Keratinocyte (primary cell): ENCODE measurements around the gene SNCAIP. TPM values are rescaled to one million over a fixed set of nuclear protein-coding genes. Genes with fewer than 3 reads are reported as not detected.

Experiments used
- DNase-seq: peaks from one replicate; pipeline ENCODE4 v3.0.0-alpha.2; 2011; ENCODE audit warnings: low read depth, missing footprints, low spot score
- FAIRE-seq: peaks from 2 replicates; lab custom pipeline; 2011; peaks lifted over from hg19 to GRCh38; lab: Jason Lieb, UNC
- H2AFZ ChIP-seq: 2 replicates; pipeline ENCODE4 v1.6.0; 2012; ENCODE audit warnings: low read length, control low read depth, inconsistent platforms; ENCODE audit not compliant: control insufficient read depth
- H3K27ac ChIP-seq: 2 replicates; pipeline ENCODE4 v1.5.1; 2011; ENCODE audit warnings: low read length; ENCODE audit not compliant: control insufficient read depth, insufficient read depth
- H3K27me3 ChIP-seq: 3 replicates; pipeline ENCODE4 v1.6.0; 2011; ENCODE audit warnings: low read length; ENCODE audit not compliant: control insufficient read depth, insufficient read depth; ENCODE audit errors: extremely low read depth
- H3K36me3 ChIP-seq, 2 experiments: 2 replicates in 1 of 2; 3 replicates in 1 of 2; pipeline ENCODE4 v1.5.1; 2011; ENCODE audit warnings: low read length in 2 of 2, mild to moderate bottlenecking in 1 of 2; ENCODE audit not compliant: control insufficient read depth in 2 of 2, insufficient read depth in 2 of 2; ENCODE audit errors: extremely low read depth in 1 of 2
- H3K4me1 ChIP-seq: 3 replicates; pipeline ENCODE4 v1.5.1; 2011; ENCODE audit warnings: low read length; ENCODE audit not compliant: control insufficient read depth, insufficient read depth; ENCODE audit errors: extremely low read depth
- H3K4me2 ChIP-seq: 3 replicates; pipeline ENCODE4 v1.6.0; 2011; ENCODE audit warnings: low read depth, low read length; ENCODE audit not compliant: control insufficient read depth, insufficient read depth; ENCODE audit errors: extremely low read depth
- H3K4me3 ChIP-seq, 3 experiments: fragments of 200-600 bp in 1 of 3; sonication (generic) in 1 of 3; 2 replicates in 2 of 3; 3 replicates in 1 of 3; pipeline ENCODE4 v1.5.1; 2011 to 2016; ENCODE audit warnings: low read length in 3 of 3, mild to moderate bottlenecking in 3 of 3, control low read depth in 2 of 3, inconsistent platforms in 1 of 3, low read depth in 1 of 3, mixed read lengths in 1 of 3, mixed run types in 1 of 3, moderate library complexity in 1 of 3; ENCODE audit not compliant: control insufficient read depth in 2 of 3, insufficient read depth in 2 of 3; ENCODE audit errors: extremely low read depth in 1 of 3
- H3K79me2 ChIP-seq: 2 replicates; pipeline ENCODE4 v1.6.0; 2012; ENCODE audit warnings: low read length; ENCODE audit not compliant: control insufficient read depth, insufficient read depth
- H3K9ac ChIP-seq: 3 replicates; pipeline ENCODE4 v1.6.0; 2011; ENCODE audit warnings: low read length; ENCODE audit not compliant: control insufficient read depth, insufficient read depth; ENCODE audit errors: extremely low read depth
- H3K9me1 ChIP-seq: 3 replicates; pipeline ENCODE4 v1.6.0; 2011; ENCODE audit warnings: low read length; ENCODE audit not compliant: control insufficient read depth, insufficient read depth; ENCODE audit errors: extremely low read depth
- H3K9me3 ChIP-seq: 2 replicates; pipeline ENCODE4 v1.5.1; 2012; ENCODE audit warnings: low read depth, low read length; ENCODE audit not compliant: control insufficient read depth
- H4K20me1 ChIP-seq: 3 replicates; pipeline ENCODE4 v1.6.0; 2011; ENCODE audit warnings: low read length; ENCODE audit not compliant: control insufficient read depth, insufficient read depth; ENCODE audit errors: extremely low read depth
- EZH2 ChIP-seq: IDR thresholded peaks from one replicate; pipeline ENCODE4 v1.6.1; 2012; ENCODE audit warnings: inconsistent platforms, mild to moderate bottlenecking, low read length, moderate library complexity
- dilution Hi-C: fragments of 300-500 bp; cut with MboI; formaldehyde crosslinking; loops from one replicate; pipeline ENCODE4 v1.7.0; 2020; ENCODE audit warnings: low sequenced_read_pairs; ENCODE audit not compliant: extremely low pct_ligation_motif_present
- polyA plus RNA-seq, 5 experiments: library from polyadenylated mRNA; depleted of rRNA in 3 of 5; stranded (reverse) in 3 of 5; stranded (forward) in 1 of 5; unstranded in 1 of 5; fragments of >200 nt; gene quantifications; 1 replicate in 1 of 5; 2 replicates in 3 of 5; 3 replicates in 1 of 5; pipeline versions ENCODE4 v1.2.1 to v1.2.3, GENCODE V29; 2011 to 2012; ENCODE audit warnings: missing spikeins in 2 of 5, low read depth in 1 of 5, low replicate concordance in 1 of 5
- TF ChIP-seq, protein P1 (sequence below), 3 experiments: IDR thresholded peaks in 1 of 3; conservative IDR thresholded peaks in 1 of 3; optimal IDR thresholded peaks in 1 of 3; 2 replicates in 2 of 3; 3 replicates in 1 of 3; pipeline versions ENCODE3 to v1.5.1; 2011; ENCODE audit warnings: low read length in 3 of 3, mild to moderate bottlenecking in 3 of 3, moderate library complexity in 2 of 3, control low read depth in 1 of 3, inconsistent platforms in 1 of 3; ENCODE audit not compliant: insufficient read depth in 2 of 3; ENCODE audit errors: extremely low read depth in 1 of 3

The SNCAIP gene
- polyA plus RNA-seq, 1 donor (not counting 4 experiments of a cell fraction or from before 2014, with no cell fraction given), result not detected

GRCh38 chr5:122391621-122392020, 79.6 kb downstream of the SNCAIP start:
- Histone ChIP-seq H3K27ac (no peak overlapping the region), H4K20me1 (no peaks in the 10 kb centered on the region), H3K27me3 (no peaks in the 10 kb centered on the region), H3K9ac (no peak overlapping the region), H3K4me2 (no peak overlapping the region), H3K36me3 (no peaks in the 10 kb centered on the region), H3K9me1 (no peaks in the 10 kb centered on the region), H3K4me1 (no peaks in the 10 kb centered on the region), H3K79me2 (no peaks in the 10 kb centered on the region), H2AFZ (no peak overlapping the region), H3K4me3 (no peak overlapping the region), H3K9me3 (no peaks in the 10 kb centered on the region)
- dilution Hi-C loops, result no loop called here
- FAIRE-seq (no peak), DNase-seq (no peak)
- TF ChIP-seq, protein P1, sequence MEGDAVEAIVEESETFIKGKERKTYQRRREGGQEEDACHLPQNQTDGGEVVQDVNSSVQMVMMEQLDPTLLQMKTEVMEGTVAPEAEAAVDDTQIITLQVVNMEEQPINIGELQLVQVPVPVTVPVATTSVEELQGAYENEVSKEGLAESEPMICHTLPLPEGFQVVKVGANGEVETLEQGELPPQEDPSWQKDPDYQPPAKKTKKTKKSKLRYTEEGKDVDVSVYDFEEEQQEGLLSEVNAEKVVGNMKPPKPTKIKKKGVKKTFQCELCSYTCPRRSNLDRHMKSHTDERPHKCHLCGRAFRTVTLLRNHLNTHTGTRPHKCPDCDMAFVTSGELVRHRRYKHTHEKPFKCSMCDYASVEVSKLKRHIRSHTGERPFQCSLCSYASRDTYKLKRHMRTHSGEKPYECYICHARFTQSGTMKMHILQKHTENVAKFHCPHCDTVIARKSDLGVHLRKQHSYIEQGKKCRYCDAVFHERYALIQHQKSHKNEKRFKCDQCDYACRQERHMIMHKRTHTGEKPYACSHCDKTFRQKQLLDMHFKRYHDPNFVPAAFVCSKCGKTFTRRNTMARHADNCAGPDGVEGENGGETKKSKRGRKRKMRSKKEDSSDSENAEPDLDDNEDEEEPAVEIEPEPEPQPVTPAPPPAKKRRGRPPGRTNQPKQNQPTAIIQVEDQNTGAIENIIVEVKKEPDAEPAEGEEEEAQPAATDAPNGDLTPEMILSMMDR (optimal IDR thresholded peaks at IDR 0.05 in 1 of 3, IDR thresholded peaks at IDR 0.05 in 1 of 3, conservative IDR thresholded peaks at IDR 0.05 in 1 of 3; ENCODE audit: extremely low read depth in 1 of 3, insufficient read depth in 2 of 3, low read length in 3 of 3), result no peak
- TF ChIP-seq EZH2, result no peak

GRCh38 chr5:122392224-122392623, 80.2 kb downstream of the SNCAIP start:
- no peaks in the 10 kb centered on the region for H3K27me3 ChIP-seq
- TF ChIP-seq EZH2, result no peak
- TF ChIP-seq, protein P1 (optimal IDR thresholded peaks at IDR 0.05 in 1 of 3, IDR thresholded peaks at IDR 0.05 in 1 of 3, conservative IDR thresholded peaks at IDR 0.05 in 1 of 3; ENCODE audit: extremely low read depth in 1 of 3, insufficient read depth in 2 of 3, low read length in 3 of 3), result no peak
- H3K36me3 ChIP-seq, result no peaks in the 10 kb centered on the region
- no peak overlapping the region for H3K9ac ChIP-seq
- no peak for DNase-seq
- no peaks in the 10 kb centered on the region for H3K9me1 ChIP-seq
- no peaks in the 10 kb centered on the region for H3K79me2 ChIP-seq
- H3K4me1 ChIP-seq, result no peaks in the 10 kb centered on the region
- H3K9me3 ChIP-seq, result no peaks in the 10 kb centered on the region
- no peak overlapping the region for H2AFZ ChIP-seq
- H3K4me3 ChIP-seq, result no peak overlapping the region
- H4K20me1 ChIP-seq, result no peaks in the 10 kb centered on the region
- dilution Hi-C loops, result no loop called here
- FAIRE-seq, result no peak
- no peak overlapping the region for H3K27ac ChIP-seq
- no peak overlapping the region for H3K4me2 ChIP-seq
